ENCODE results near the gene PCDHGA3. TPM values are rescaled to one million over a fixed set of nuclear protein-coding genes. Genes with fewer than 3 reads are reported as not detected.
"Not testable (repeated sequence)": the region's sequence is repeated elsewhere in the genome, so short reads cannot be mapped to it uniquely, and the experiment has no call there.

Gene PCDHGA3
- 1 to 10 TPM; 5.0 to 5.8 TPM for total RNA-seq
- long read RNA-seq, full-length matches to known transcripts = 3 of 4 reads
- long read RNA-seq, partial matches to known transcripts = 0 of 4 reads
- long read RNA-seq, other reads (novel, unspliced or antisense) = 1 of 4 reads

GRCh38 chr5:141343242-141343952 lies at the start of gene PCDHGA3:
TSS of gene PCDHGA3 (plus strand) at chr5:141343829. CDS start at chr5:141344034, 205 bp downstream.
- no peak for DNase-seq
- intact Hi-C loops (cut with DNase I) = no loop called here
- ATAC-seq = peak; percentile 34 to 58

GRCh38 chr5:141298376-141298775 lies 45.3 kb upstream of the PCDHGA3 start:
- ATAC-seq (no peak), DNase-seq (no peak)
- intact Hi-C loops (cut with DNase I) = no loop called here

GRCh38 chr5:141303756-141304155 lies 39.9 kb upstream of the PCDHGA3 start, which contains the start of gene SLC25A2:
TSS of gene SLC25A2 (minus strand) at chr5:141304049. CDS start at chr5:141303865, 184 bp downstream.
- DNase-seq (no peak), ATAC-seq (no peak)
- intact Hi-C loops (cut with DNase I) = no loop called here

GRCh38 chr5:141306630-141307029 lies 37.0 kb upstream of the PCDHGA3 start:
- DNase-seq = no peak
- ATAC-seq = no peak
- intact Hi-C loops (cut with DNase I) = no loop called here

GRCh38 chr5:141313711-141314110 lies 29.9 kb upstream of the PCDHGA3 start:
- intact Hi-C loops (cut with DNase I) = no loop called here
- no peak for ATAC-seq
- no peak for DNase-seq

GRCh38 chr5:141316963-141317362 lies 26.7 kb upstream of the PCDHGA3 start:
- ATAC-seq; intact Hi-C loops (cut with DNase I); DNase-seq: not testable (repeated sequence)

- DNase-seq = no peak
- intact Hi-C loops (cut with DNase I) = no loop called here
- no peak for ATAC-seq
These were observed 24.4 kb upstream of the PCDHGA3 start for GRCh38 chr5:141319202-141319601.

GRCh38 chr5:141319699-141320098 lies 23.9 kb upstream of the PCDHGA3 start:
- intact Hi-C loops (cut with DNase I) = loop anchor here in 1 of 2 donors (5.0 kb wide), 1 partner anchor 243 kb away; no protein-coding TSS in a partner anchor
- DNase-seq (no peak), ATAC-seq (no peak)

GRCh38 chr5:141320225-141321169 lies 23.1 kb upstream of the PCDHGA3 start, which contains the start of gene TAF7:
TSS of gene TAF7 (minus strand) at chr5:141320784. CDS start at chr5:141320044, 740 bp downstream.
- peak; percentile 92 for DNase-seq
- intact Hi-C loops (cut with DNase I) = loop anchor here in 1 of 2 donors (5.0 kb wide), 1 partner anchor 242 kb away; no protein-coding TSS in a partner anchor
- ATAC-seq = peak; percentile 100

GRCh38 chr5:141322261-141322660 lies 21.4 kb upstream of the PCDHGA3 start:
- intact Hi-C loops (cut with DNase I) = loop anchor here in 1 of 2 donors (5.0 kb wide), 1 partner anchor 240 kb away; no protein-coding TSS in a partner anchor
- ATAC-seq (no peak), DNase-seq (no peak)

GRCh38 chr5:141326088-141326854 lies 17.4 kb upstream of the PCDHGA3 start:
- ATAC-seq (peak; percentile 90 to 93), DNase-seq (peak; percentile 55)
- intact Hi-C loops (cut with DNase I) = no loop called here

GRCh38 chr5:141328231-141328630 lies 15.4 kb upstream of the PCDHGA3 start:
- ATAC-seq = no peak
- intact Hi-C loops (cut with DNase I) = no loop called here
- DNase-seq = no peak

- no peak for DNase-seq
These were observed 13.1 kb upstream of the PCDHGA3 start, which contains the start of gene PCDHGA1 for GRCh38 chr5:141330299-141331080. TSS of gene PCDHGA1 (plus strand) at chr5:141330514.

GRCh38 chr5:141332571-141332970 lies 11.1 kb upstream of the PCDHGA3 start:
- not testable (repeated sequence) for ATAC-seq, DNase-seq
- intact Hi-C loops (cut with DNase I) = loop anchor here in 1 of 2 donors (10.0 kb wide), 1 partner anchor 232 kb away; no protein-coding TSS in a partner anchor

More at GRCh38 chr5:141330299-141331080, 13.1 kb upstream of the PCDHGA3 start, which contains the start of gene PCDHGA1:
- peak in 1 of 2 donors; percentile 66 for ATAC-seq
- intact Hi-C loops (cut with DNase I) = loop anchor here in 1 of 2 donors (10.0 kb wide), 1 partner anchor 234 kb away; no protein-coding TSS in a partner anchor

- intact Hi-C loops (cut with DNase I) = loop anchor here (5.0 to 10.0 kb wide), 2 partner anchors 224 to 226 kb away; no protein-coding TSS in a partner anchor
- peak; percentile 31 for DNase-seq
- peak; percentile 74 to 78 for ATAC-seq
These were observed 4.9 kb upstream of the PCDHGA3 start, which contains the start of gene PCDHGA2 for GRCh38 chr5:141338538-141339306. TSS of gene PCDHGA2 (plus strand) at chr5:141338760.

- DNase-seq; ATAC-seq; intact Hi-C loops (cut with DNase I): not testable (repeated sequence)
These were observed 2.8 kb upstream of the PCDHGA3 start for GRCh38 chr5:141340781-141341354.
